ENCODE results near the gene SDHAF3. TPM values are rescaled to one million over a fixed set of nuclear protein-coding genes. Genes with fewer than 3 reads are reported as not detected.

The SDHAF3 gene
- total RNA-seq, 2 donors from 2014 or later: 9.1 to 13.9 TPM

GRCh38 chr7:97094284-97094930, 23.1 kb upstream of the SDHAF3 start:
- Histone ChIP-seq H3K36me3 (no peaks in the 10 kb centered on the region), H3K4me3 (no peak overlapping the region), H3K9me3 (no peaks in the 10 kb centered on the region), H3K27me3 (replicated peaks; ENCODE audit: insufficient read depth) (no peaks in the 10 kb centered on the region), H3K4me1 (replicated peaks) (no peaks in the 10 kb centered on the region), H3K27ac (no peak overlapping the region)
- DNase-seq (ENCODE audit: low spot score): no peak
- TF ChIP-seq POLR2AphosphoS5 (IDR thresholded peaks at IDR 0.05) (no peak), CTCF (IDR thresholded peaks at IDR 0.05) (no peak), POLR2A (IDR thresholded peaks at IDR 0.05) (no peak)
- WGBS: 31% methylated on average over 3 of the region's 3 CpGs
- intact Hi-C loops (cut with DNase I): no loop called here

GRCh38 chr7:97096037-97096436, 21.5 kb upstream of the SDHAF3 start:
- no peak for DNase-seq (ENCODE audit: low spot score)
- 81% methylated on average over 2 of the region's 2 CpGs for WGBS
- intact Hi-C loops (cut with DNase I): no loop called here
- H3K27ac ChIP-seq: no peak overlapping the region
- no peak overlapping the region for H3K4me3 ChIP-seq
- H3K4me1 ChIP-seq (replicated peaks): no peaks in the 10 kb centered on the region
- TF ChIP-seq POLR2AphosphoS5 (IDR thresholded peaks at IDR 0.05): no peak
- TF ChIP-seq CTCF (IDR thresholded peaks at IDR 0.05): no peak
- no peak for TF ChIP-seq POLR2A (IDR thresholded peaks at IDR 0.05)
- H3K9me3 ChIP-seq: no peaks in the 10 kb centered on the region
- H3K27me3 ChIP-seq (replicated peaks; ENCODE audit: insufficient read depth): no peaks in the 10 kb centered on the region
- H3K36me3 ChIP-seq: no peaks in the 10 kb centered on the region

- DNase-seq (ENCODE audit: low spot score): no peak
- no peak overlapping the region for H3K4me3 ChIP-seq
- no peaks in the 10 kb centered on the region for H3K27me3 ChIP-seq (replicated peaks; ENCODE audit: insufficient read depth)
- no peaks in the 10 kb centered on the region for H3K9me3 ChIP-seq
- H3K36me3 ChIP-seq: no peaks in the 10 kb centered on the region
- WGBS: 43% methylated on average over 4 of the region's 4 CpGs
- TF ChIP-seq POLR2AphosphoS5 (IDR thresholded peaks at IDR 0.05) (no peak), CTCF (IDR thresholded peaks at IDR 0.05) (no peak), POLR2A (IDR thresholded peaks at IDR 0.05) (no peak)
- intact Hi-C loops (cut with DNase I): no loop called here
- H3K4me1 ChIP-seq (replicated peaks): no peaks in the 10 kb centered on the region
- H3K27ac ChIP-seq: no peak overlapping the region
Measured at GRCh38 chr7:97096661-97097060, 20.8 kb upstream of the SDHAF3 start.

- H3K36me3 ChIP-seq: no peaks in the 10 kb centered on the region
- WGBS: 14% methylated on average over 8 of the region's 8 CpGs
- TF ChIP-seq POLR2AphosphoS5 (IDR thresholded peaks at IDR 0.05) (no peak), CTCF (IDR thresholded peaks at IDR 0.05) (peak; percentile 35 to 76 (median 69))
- H3K4me3 ChIP-seq: no peak overlapping the region
- H3K9me3 ChIP-seq: no peaks in the 10 kb centered on the region
- H3K27ac ChIP-seq: no peak overlapping the region
- DNase-seq (ENCODE audit: low spot score): peak; percentile 67
- H3K4me1 ChIP-seq (replicated peaks): no peaks in the 10 kb centered on the region
- H3K27me3 ChIP-seq (replicated peaks; ENCODE audit: insufficient read depth): no peaks in the 10 kb centered on the region
- intact Hi-C loops (cut with DNase I): loop anchor here (10.0 kb wide), 1 partner anchor 70 kb away; no protein-coding TSS in a partner anchor
Measured at GRCh38 chr7:97104719-97105238, 12.7 kb upstream of the SDHAF3 start.
